HG02623 (cell line): Measurements from ENCODE around the gene CLCNKB.
"Not testable (repeated sequence)": the region's sequence is repeated elsewhere in the genome, so short reads cannot be mapped to it uniquely, and the experiment has no call there.

ENCODE experiments used
- ATAC-seq: cut with Tn5 transposase; IDR thresholded peaks from one replicate; pipeline ENCODE4 v1.9.1; 2021; ENCODE audit warnings: moderate library complexity; ENCODE audit not compliant: unreplicated experiment

Gene CLCNKB

GRCh38 chr1:16029288-16029687 lies 14.3 kb upstream of the CLCNKB start:
- ATAC-seq, result no peak

GRCh38 chr1:16031551-16031950 lies 12.0 kb upstream of the CLCNKB start:
- no peak for ATAC-seq

GRCh38 chr1:16032388-16033102 lies 11.0 kb upstream of the CLCNKB start:
- no peak for ATAC-seq

GRCh38 chr1:16033103-16033632 lies 10.4 kb upstream of the CLCNKB start:
- not testable (repeated sequence) for ATAC-seq

- not testable (repeated sequence) for ATAC-seq
These were observed 7.1 kb upstream of the CLCNKB start for GRCh38 chr1:16036461-16036860.

GRCh38 chr1:16038620-16038912 lies 5.0 kb upstream of the CLCNKB start:
- ATAC-seq, result no peak

- ATAC-seq, result not testable (repeated sequence)
These were observed 3.7 kb upstream of the CLCNKB start for GRCh38 chr1:16039871-16040270.

- no peak for ATAC-seq
These were observed 2.4 kb upstream of the CLCNKB start for GRCh38 chr1:16041200-16041599.

GRCh38 chr1:16042096-16042495 lies 1.5 kb upstream of the CLCNKB start:
- no peak for ATAC-seq

GRCh38 chr1:16042654-16043053 lies 928 bp upstream of the CLCNKB start:
- not testable (repeated sequence) for ATAC-seq

- no peak for ATAC-seq
These were observed 368 bp downstream of the CLCNKB start for GRCh38 chr1:16043950-16044349.

GRCh38 chr1:16046842-16047241 lies 3.3 kb downstream of the CLCNKB start:
- ATAC-seq, result no peak

GRCh38 chr1:16047791-16048475 lies 4.4 kb downstream of the CLCNKB start:
- ATAC-seq, result no peak

- ATAC-seq, result no peak
These were observed 5.1 kb downstream of the CLCNKB start for GRCh38 chr1:16048573-16049189.

GRCh38 chr1:16050328-16050727 lies 6.7 kb downstream of the CLCNKB start:
- ATAC-seq, result no peak

GRCh38 chr1:16051039-16051438 lies 7.5 kb downstream of the CLCNKB start:
- ATAC-seq, result no peak

- ATAC-seq, result not testable (repeated sequence)
These were observed 8.4 kb downstream of the CLCNKB start for GRCh38 chr1:16051949-16052348.

- no peak for ATAC-seq
These were observed 10.4 kb downstream of the CLCNKB start for GRCh38 chr1:16053781-16054502.

GRCh38 chr1:16054598-16055540 lies 11.3 kb downstream of the CLCNKB start:
- ATAC-seq, result no peak
